GM12878 (cell line): ENCODE results near the gene AFAP1L2. TPM values are rescaled to one million over a fixed set of nuclear protein-coding genes. Genes with fewer than 3 reads are reported as not detected.

Experiments
- ATAC-seq: fragments of 200-7000 bp; cut with Tn5 transposase; 3 replicates; pipeline ENCODE4 v1.9.1; 2020; ENCODE audit warnings: mild to moderate bottlenecking, moderate library complexity
- BruUV-seq: library from RNA; stranded (reverse); fragments of 400-500 nt; replicated peaks from 2 replicates; lab custom pipeline; 2021; lab: Mats Ljungman, UMichigan
- CTCF ChIA-PET: fragments of 300-600 bp; sonication (Branson Sonifier 250); formaldehyde crosslinking; extraction: SDS; loops from one replicate; lab custom pipeline; 2021; ENCODE audit warnings: inconsistent platforms; lab: Yijun Ruan, JAX
- POLR2A ChIA-PET: fragments of 350-600 bp; formaldehyde crosslinking; extraction: SDS; loops from one replicate; lab custom pipeline; 2021; ENCODE audit warnings: inconsistent platforms; lab: Charles Lee
- RAD21 ChIA-PET: fragments of 300-600 bp; sonication (Branson Sonifier 250); formaldehyde crosslinking; loops from one replicate; lab custom pipeline; 2023; ENCODE audit warnings: antibody characterized with exemption; ENCODE audit not compliant: unreplicated experiment; lab: Charles Lee
- SMC1A ChIA-PET: fragments of 300-600 bp; sonication (Branson Sonifier 250); formaldehyde crosslinking; loops from one replicate; lab custom pipeline; 2023; ENCODE audit not compliant: unreplicated experiment, uncharacterized antibody; lab: Charles Lee
- DNase-seq: peaks from one replicate; pipeline ENCODE4 v3.0.0-alpha.2; 2011; ENCODE audit warnings: low read depth, low spot score
- FAIRE-seq: peaks from 3 replicates; lab custom pipeline; 2011; peaks lifted over from hg19 to GRCh38; lab: Jason Lieb, UNC
- H2AFZ ChIP-seq: 2 replicates; pipeline ENCODE4 v1.6.0; 2011; ENCODE audit warnings: low read depth, low read length, control low read depth; ENCODE audit not compliant: control insufficient read depth
- H3K27ac ChIP-seq: 2 replicates; pipeline ENCODE4 v1.5.1; 2011; ENCODE audit warnings: control low read depth; ENCODE audit not compliant: control insufficient read depth, insufficient read depth
- H3K27me3 ChIP-seq, 2 experiments: replicated peaks in 1 of 2; 2 replicates each; pipeline versions ENCODE4 v1.6.0 to v1.6.1; 2011; ENCODE audit warnings: low read length in 1 of 2; ENCODE audit not compliant: control insufficient read depth in 2 of 2, insufficient read depth in 2 of 2
- H3K36me3 ChIP-seq, 2 experiments: 2 replicates each; pipeline ENCODE4 v1.5.1; 2011; ENCODE audit warnings: low read length in 1 of 2; ENCODE audit not compliant: control insufficient read depth in 2 of 2, insufficient read depth in 2 of 2
- H3K4me1 ChIP-seq: 2 replicates; pipeline ENCODE4 v1.6.1; 2011; ENCODE audit warnings: mild to moderate bottlenecking, low read length, moderate library complexity, mixed read lengths; ENCODE audit not compliant: control insufficient read depth, insufficient read depth
- H3K4me2 ChIP-seq: 2 replicates; pipeline ENCODE4 v1.6.0; 2011; ENCODE audit warnings: control low read depth; ENCODE audit not compliant: control insufficient read depth, insufficient read depth
- H3K4me3 ChIP-seq: fragments of 200-600 bp; sonication (generic); 2 replicates; pipeline ENCODE4 v1.5.1; 2016
- H3K79me2 ChIP-seq: 2 replicates; pipeline ENCODE4 v1.6.0; 2011; ENCODE audit warnings: low read length; ENCODE audit not compliant: control insufficient read depth, insufficient read depth
- H3K9ac ChIP-seq: 2 replicates; pipeline ENCODE4 v1.8.0; 2011; ENCODE audit warnings: low read length, control low read depth, mixed read lengths; ENCODE audit not compliant: control insufficient read depth, insufficient read depth
- H3K9me3 ChIP-seq: replicated peaks from 3 replicates; pipeline ENCODE4 v1.5.1; 2011; ENCODE audit warnings: mild to moderate bottlenecking, low read length; ENCODE audit not compliant: control insufficient read depth, insufficient read depth
- H4K20me1 ChIP-seq: 2 replicates; pipeline ENCODE4 v1.6.0; 2011; ENCODE audit not compliant: control insufficient read depth, insufficient read depth
- BMI1 ChIP-seq: fragments of 450-650 bp; IDR thresholded peaks from 2 replicates; pipeline ENCODE4 v1.6.1; 2016; ENCODE audit warnings: mild to moderate bottlenecking, moderate library complexity, borderline replicate concordance
- EP300 ChIP-seq, 2 experiments: fragments of 150-350 bp in 1 of 2; IDR thresholded peaks; 2 replicates each; pipeline ENCODE4 v1.6.1; 2011 to 2012; ENCODE audit warnings: low read depth in 2 of 2, low read length in 2 of 2, borderline replicate concordance in 1 of 2, improper control_type of control experiment in 1 of 2, inconsistent platforms in 1 of 2; ENCODE audit not compliant: control insufficient read depth in 1 of 2
- JUNB ChIP-seq: IDR thresholded peaks from 2 replicates; pipeline ENCODE4 v1.6.1; 2016; ENCODE audit warnings: antibody characterized with exemption, mild to moderate bottlenecking
- KAT2A ChIP-seq: conservative IDR thresholded peaks from 2 replicates; pipeline ENCODE4 v1.6.1; 2011; ENCODE audit warnings: low read depth, low read length; ENCODE audit not compliant: control insufficient read depth
- POLR2AphosphoS2 ChIP-seq: IDR thresholded peaks from 2 replicates; pipeline ENCODE4 v1.6.1; 2011; ENCODE audit warnings: low read depth, mild to moderate bottlenecking, low read length, improper control_type of control experiment, moderate library complexity
- POLR2AphosphoS5 ChIP-seq: IDR thresholded peaks from 2 replicates; pipeline ENCODE4 v1.6.1; 2011; ENCODE audit warnings: mild to moderate bottlenecking, low read length, inconsistent platforms
- WGBS: methylation state at CpG from one replicate; pipeline ENCODE4 v1.1.6; 2016; ENCODE audit warnings: low lambda C conversion rate; ENCODE audit not compliant: insufficient replicate concordance, insufficient coverage; ENCODE audit errors: missing lambda C conversion rate; 5-methylcytosine and 5-hydroxymethylcytosine counted together
- in situ Hi-C: fragments of 300-500 bp; cut with MboI; formaldehyde crosslinking; loops from 9 replicates; pipeline ENCODE4 v1.14.3; 2018; ENCODE audit warnings: mixed read lengths
- intact Hi-C: fragments of 100-400 bp; cut with micrococcal nuclease; formaldehyde crosslinking; loops from one replicate; pipeline ENCODE4 v1.14.2; 2022; ENCODE audit not compliant: unreplicated experiment
- polyA plus RNA-seq, 11 experiments: library from polyadenylated mRNA; depleted of rRNA in 4 of 11; unstranded in 6 of 11; stranded (reverse) in 5 of 11; fragments of >200 nt; fragmentation: Nextera tagmentation in 4 of 11; fragmentation: Illumina TruSeq in 1 of 11; extraction: Ambion mirVana in 4 of 11; extraction: Trizol in 1 of 11; gene quantifications; 1 replicate in 1 of 11; 2 replicates in 10 of 11; pipeline versions ENCODE4 v1.2.1 to v1.2.3, GENCODE V29; 2011 to 2016; ENCODE audit warnings: inconsistent platforms in 2 of 11, missing spikeins in 2 of 11, low read depth in 1 of 11
- total RNA-seq, 4 experiments: library from RNA; depleted of rRNA in 3 of 4; stranded (reverse); fragments of >200 nt in 3 of 4; fragmentation: Illumina TruSeq in 1 of 4; extraction: Trizol in 1 of 4; gene quantifications; 2 replicates each; pipeline versions ENCODE4 v1.2.1 to v1.2.3, GENCODE V29; 2013 to 2021
- TF ChIP-seq, protein P1 (sequence below): IDR thresholded peaks from 2 replicates; pipeline ENCODE4 v1.6.1; 2012; ENCODE audit warnings: low read depth, low read length, improper control_type of control experiment

The AFAP1L2 gene
- total and polyA plus RNA-seq, 10 of the 15 experiments (the other 5 are each of a cell fraction or from before 2014, with no cell fraction given), result 0.03 to 4.0 (median 0.34) TPM

- CTCF ChIA-PET, result no interaction called here
- FAIRE-seq, result no peak
These were observed 10.8 kb downstream of the AFAP1L2 start for GRCh38 chr10:114393482-114393881.

More at GRCh38 chr10:114393482-114393881, 10.8 kb downstream of the AFAP1L2 start:
- no peak overlapping the region for H3K4me2 ChIP-seq
- no TSS peak for BruUV-seq
- no peaks in the 10 kb centered on the region for H3K36me3 ChIP-seq
- peaks cover 12% of the 10 kb centered on the region; the same call in 2 of the 3 replicates for H3K9me3 ChIP-seq
- no peaks in the 10 kb centered on the region for H3K27me3 ChIP-seq
- peaks cover 30% of the 10 kb centered on the region for H3K4me1 ChIP-seq
- POLR2A ChIA-PET, result no interaction called here
- TF ChIP-seq KAT2A, result no peak
- TF ChIP-seq JUNB, result no peak
- no peak for TF ChIP-seq BMI1
- TF ChIP-seq POLR2AphosphoS2, result no peak
- no peak for TF ChIP-seq POLR2AphosphoS5
- TF ChIP-seq EP300 (IDR thresholded peaks at IDR 0.05; ENCODE audit: borderline replicate concordance in 1 of 2, control insufficient read depth in 1 of 2, low read depth in 2 of 2, low read length in 2 of 2), result no peak
- TF ChIP-seq, protein P1, sequence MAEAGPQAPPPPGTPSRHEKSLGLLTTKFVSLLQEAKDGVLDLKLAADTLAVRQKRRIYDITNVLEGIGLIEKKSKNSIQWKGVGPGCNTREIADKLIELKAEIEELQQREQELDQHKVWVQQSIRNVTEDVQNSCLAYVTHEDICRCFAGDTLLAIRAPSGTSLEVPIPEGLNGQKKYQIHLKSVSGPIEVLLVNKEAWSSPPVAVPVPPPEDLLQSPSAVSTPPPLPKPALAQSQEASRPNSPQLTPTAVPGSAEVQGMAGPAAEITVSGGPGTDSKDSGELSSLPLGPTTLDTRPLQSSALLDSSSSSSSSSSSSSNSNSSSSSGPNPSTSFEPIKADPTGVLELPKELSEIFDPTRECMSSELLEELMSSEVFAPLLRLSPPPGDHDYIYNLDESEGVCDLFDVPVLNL, result no peak
- H3K27ac ChIP-seq, result no peak overlapping the region
- peak overlapping the region; percentile 25; the same call in 1 of the 2 replicates for H2AFZ ChIP-seq
- no peaks in the 10 kb centered on the region for H4K20me1 ChIP-seq
- in situ Hi-C loops, result no loop called here
- no peak for ATAC-seq
- RAD21 ChIA-PET, result no interaction called here
- no peak for DNase-seq
- no peak overlapping the region for H3K9ac ChIP-seq
- H3K4me3 ChIP-seq, result no peak overlapping the region
- intact Hi-C loops, result no loop called here
- WGBS, result 49% methylated on average over 11 of the region's 11 CpGs
- SMC1A ChIA-PET, result no interaction called here
- no peaks in the 10 kb centered on the region for H3K79me2 ChIP-seq
